ENCODE data around the gene KCNE4.

DNA sequence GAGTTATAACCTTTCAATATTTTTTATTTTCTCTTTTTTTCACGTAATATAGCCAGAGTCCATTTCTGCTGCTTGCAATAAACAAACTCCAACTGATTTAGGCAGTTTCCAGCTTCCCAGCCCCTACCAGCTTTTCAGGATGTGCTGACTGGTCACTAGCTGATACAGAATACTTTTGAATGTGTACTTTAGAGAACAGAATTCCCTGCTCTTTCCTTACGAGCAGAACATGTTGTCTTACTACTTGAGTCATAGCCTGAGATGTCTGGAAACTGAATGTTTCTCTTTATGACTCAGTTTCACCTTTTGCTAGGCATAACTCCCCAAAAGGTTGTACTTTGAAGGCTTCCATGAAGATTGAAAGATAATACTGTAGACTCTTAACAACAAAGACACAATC, 44.5 kb upstream of the KCNE4 start:
- TF ChIP-seq POLR2A (IDR thresholded peaks at IDR 0.05) = no peak
- TF ChIP-seq, protein P1, sequence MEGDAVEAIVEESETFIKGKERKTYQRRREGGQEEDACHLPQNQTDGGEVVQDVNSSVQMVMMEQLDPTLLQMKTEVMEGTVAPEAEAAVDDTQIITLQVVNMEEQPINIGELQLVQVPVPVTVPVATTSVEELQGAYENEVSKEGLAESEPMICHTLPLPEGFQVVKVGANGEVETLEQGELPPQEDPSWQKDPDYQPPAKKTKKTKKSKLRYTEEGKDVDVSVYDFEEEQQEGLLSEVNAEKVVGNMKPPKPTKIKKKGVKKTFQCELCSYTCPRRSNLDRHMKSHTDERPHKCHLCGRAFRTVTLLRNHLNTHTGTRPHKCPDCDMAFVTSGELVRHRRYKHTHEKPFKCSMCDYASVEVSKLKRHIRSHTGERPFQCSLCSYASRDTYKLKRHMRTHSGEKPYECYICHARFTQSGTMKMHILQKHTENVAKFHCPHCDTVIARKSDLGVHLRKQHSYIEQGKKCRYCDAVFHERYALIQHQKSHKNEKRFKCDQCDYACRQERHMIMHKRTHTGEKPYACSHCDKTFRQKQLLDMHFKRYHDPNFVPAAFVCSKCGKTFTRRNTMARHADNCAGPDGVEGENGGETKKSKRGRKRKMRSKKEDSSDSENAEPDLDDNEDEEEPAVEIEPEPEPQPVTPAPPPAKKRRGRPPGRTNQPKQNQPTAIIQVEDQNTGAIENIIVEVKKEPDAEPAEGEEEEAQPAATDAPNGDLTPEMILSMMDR (IDR thresholded peaks at IDR 0.05) = no peak
